ENCODE data around the gene DNAJC18.

Gene DNAJC18

GRCh38 chr5:139419226-139420192, 19.8 kb downstream of the DNAJC18 start:
- Histone ChIP-seq H3K9ac (ENCODE audit: low read depth, low read length) (no peak overlapping the region), H3K4me2 (ENCODE audit: insufficient read depth, low read length) (no peak overlapping the region), H3K9me3 (ENCODE audit: insufficient read depth, low read length, severe bottlenecking) (no peaks in the 10 kb centered on the region), H2AFZ (ENCODE audit: low read depth, low read length) (no peak overlapping the region), H3K36me3 (ENCODE audit: insufficient read depth, low read length) (peaks cover 34% of the 10 kb centered on the region; the same call in 1 of the 2 replicates), H3K4me1 (ENCODE audit: insufficient read depth, low read length) (peaks cover 25% of the 10 kb centered on the region), H3K27me3 (ENCODE audit: insufficient read depth, low read length, poor library complexity) (no peaks in the 10 kb centered on the region), H4K20me1 (ENCODE audit: insufficient read depth, low read length) (no peaks in the 10 kb centered on the region), H3K4me3 (ENCODE audit: low read depth in 1 of 2, low read length in 2 of 2) (no peak overlapping the region), H3K27ac (ENCODE audit: low read length) (no peak overlapping the region), H3K79me2 (ENCODE audit: insufficient read depth, low read length) (no peaks in the 10 kb centered on the region)
- TF ChIP-seq CTCF (IDR thresholded peaks at IDR 0.05; ENCODE audit: borderline replicate concordance, extremely low read depth, low read length, poor library complexity, severe bottlenecking) (no peak), EZH2 (IDR thresholded peaks at IDR 0.05; ENCODE audit: borderline replicate concordance, low read depth, low read length, severe bottlenecking) (no peak)
- no peak for ATAC-seq (ENCODE audit: insufficient read depth, low read depth)
- no peak for DNase-seq

GRCh38 chr5:139418793-139419192, 20.5 kb downstream of the DNAJC18 start:
- no peak overlapping the region for H2AFZ ChIP-seq (ENCODE audit: low read depth, low read length)
- no peak overlapping the region for H3K9ac ChIP-seq (ENCODE audit: low read depth, low read length)
- H3K79me2 ChIP-seq (ENCODE audit: insufficient read depth, low read length), result no peaks in the 10 kb centered on the region
- no peak for TF ChIP-seq EZH2 (IDR thresholded peaks at IDR 0.05; ENCODE audit: borderline replicate concordance, low read depth, low read length, severe bottlenecking)
- no peak for TF ChIP-seq CTCF (IDR thresholded peaks at IDR 0.05; ENCODE audit: borderline replicate concordance, extremely low read depth, low read length, poor library complexity, severe bottlenecking)
- H3K4me2 ChIP-seq (ENCODE audit: insufficient read depth, low read length), result no peak overlapping the region
- H3K27me3 ChIP-seq (ENCODE audit: insufficient read depth, low read length, poor library complexity), result no peaks in the 10 kb centered on the region
- DNase-seq, result no peak
- no peaks in the 10 kb centered on the region for H3K9me3 ChIP-seq (ENCODE audit: insufficient read depth, low read length, severe bottlenecking)
- H3K36me3 ChIP-seq (ENCODE audit: insufficient read depth, low read length), result peaks cover 27% of the 10 kb centered on the region; the same call in 1 of the 2 replicates
- no peaks in the 10 kb centered on the region for H4K20me1 ChIP-seq (ENCODE audit: insufficient read depth, low read length)
- no peak overlapping the region for H3K4me3 ChIP-seq (ENCODE audit: low read depth in 1 of 2, low read length in 2 of 2)
- no peak for ATAC-seq (ENCODE audit: insufficient read depth, low read depth)
- H3K27ac ChIP-seq (ENCODE audit: low read length), result no peak overlapping the region; the same call in 1 of the 2 replicates
- H3K4me1 ChIP-seq (ENCODE audit: insufficient read depth, low read length), result peaks cover 27% of the 10 kb centered on the region

GRCh38 chr5:139417214-139417613, 22.1 kb downstream of the DNAJC18 start:
- Histone ChIP-seq H3K4me1 (ENCODE audit: insufficient read depth, low read length) (peaks cover 27% of the 10 kb centered on the region), H4K20me1 (ENCODE audit: insufficient read depth, low read length) (no peaks in the 10 kb centered on the region), H2AFZ (ENCODE audit: low read depth, low read length) (no peak overlapping the region), H3K4me2 (ENCODE audit: insufficient read depth, low read length) (no peak overlapping the region), H3K4me3 (ENCODE audit: low read depth in 1 of 2, low read length in 2 of 2) (no peak overlapping the region), H3K9ac (ENCODE audit: low read depth, low read length) (no peak overlapping the region), H3K36me3 (ENCODE audit: insufficient read depth, low read length) (peaks cover 27% of the 10 kb centered on the region; the same call in 1 of the 2 replicates), H3K79me2 (ENCODE audit: insufficient read depth, low read length) (no peaks in the 10 kb centered on the region), H3K27ac (ENCODE audit: low read length) (no peak overlapping the region), H3K27me3 (ENCODE audit: insufficient read depth, low read length, poor library complexity) (no peaks in the 10 kb centered on the region), H3K9me3 (ENCODE audit: insufficient read depth, low read length, severe bottlenecking) (no peaks in the 10 kb centered on the region)
- no peak for ATAC-seq (ENCODE audit: insufficient read depth, low read depth)
- TF ChIP-seq CTCF (IDR thresholded peaks at IDR 0.05; ENCODE audit: borderline replicate concordance, extremely low read depth, low read length, poor library complexity, severe bottlenecking) (no peak), EZH2 (IDR thresholded peaks at IDR 0.05; ENCODE audit: borderline replicate concordance, low read depth, low read length, severe bottlenecking) (no peak)
- no peak for DNase-seq
